Stomach (tissue), 9 donors: Measurements from ENCODE around the gene MAN1A1. TPM values are rescaled to one million over a fixed set of nuclear protein-coding genes. Genes with fewer than 3 reads are reported as not detected.

Experiments
- DNase-seq, 2 donors: peaks; one replicate each; pipeline versions ENCODE4 v3.0.0 to v3.0.0-alpha.2; 2013 to 2019
- H3K27ac ChIP-seq, 5 donors: fragments of 200-600 bp in 4 of 5; sonication (generic) in 4 of 5; one replicate each; pipeline ENCODE4 v1.5.1; 2013 to 2019; ENCODE audit warnings: mild to moderate bottlenecking in 1 of 5, moderate library complexity in 1 of 5
- H3K27me3 ChIP-seq, 3 donors: fragments of 200-600 bp; sonication (generic); one replicate each; pipeline ENCODE4 v1.5.1; 2017 to 2019; ENCODE audit warnings: mixed run types in 1 of 3
- H3K36me3 ChIP-seq, 4 donors: fragments of 200-600 bp; sonication (generic); 1 replicate in 3 of 4; 2 replicates in 1 of 4; pipeline ENCODE4 v1.5.1; 2016 to 2019
- H3K4me1 ChIP-seq, 4 donors: fragments of 200-600 bp; sonication (generic); one replicate each; pipeline ENCODE4 v1.5.1; 2016 to 2019
- H3K4me3 ChIP-seq, 4 donors: fragments of 200-600 bp; sonication (generic) in 3 of 4; one replicate each; pipeline ENCODE4 v1.5.1; 2016 to 2019; ENCODE audit warnings: mild to moderate bottlenecking in 1 of 4
- H3K9me3 ChIP-seq, 4 donors: fragments of 200-600 bp; sonication (generic); one replicate each; pipeline ENCODE4 v1.5.1; 2016 to 2019
- EP300 ChIP-seq: sonication (generic); formaldehyde crosslinking; IDR thresholded peaks from one replicate; pipeline ENCODE4 v1.6.1; 2017; ENCODE audit warnings: antibody characterized with exemption
- POLR2A ChIP-seq, 4 donors: fragments of 450-650 bp; IDR thresholded peaks; one replicate each; pipeline ENCODE4 v1.6.1; 2016; ENCODE audit warnings: antibody characterized with exemption in 4 of 4, control low read depth in 2 of 4, mild to moderate bottlenecking in 1 of 4, moderate library complexity in 1 of 4
- POLR2AphosphoS5 ChIP-seq, 3 donors: sonication (generic); formaldehyde crosslinking; IDR thresholded peaks; one replicate each; pipeline ENCODE4 v1.6.1; 2016; ENCODE audit warnings: antibody characterized with exemption in 3 of 3
- WGBS, 5 donors: extraction: QIAGEN DNeasy Blood & Tissue Kit in 3 of 5; methylation state at CpG; one replicate each; pipeline versions ENCODE4 v1.1.5 to v1.1.7; 2013 to 2018; 5-methylcytosine and 5-hydroxymethylcytosine counted together
- intact Hi-C: fragments of 100-400 bp; cut with DNase I; formaldehyde crosslinking; loops from one replicate; pipeline ENCODE4 v1.15.1; 2023; ENCODE audit warnings: low total_unique reads
- polyA plus RNA-seq, 3 donors: library from polyadenylated mRNA; stranded (reverse); fragments of 200-250 nt; gene quantifications; one replicate each; pipeline ENCODE4 v1.2.3, GENCODE V29; 2013
- total RNA-seq, 5 donors: library from RNA; depleted of rRNA; stranded (reverse); fragments of >200 nt; gene quantifications; one replicate each; pipeline versions ENCODE4 v1.1.0 to v1.2.3, GENCODE V29; 2014 to 2016
- TF ChIP-seq, protein P1 (sequence below), 7 experiments: fragments of 450-650 bp in 4 of 7; fragments of 200-600 bp in 3 of 7; sonication (generic) in 3 of 7; IDR thresholded peaks; one replicate each; pipeline ENCODE4 v1.5.1; 2016 to 2019; ENCODE audit warnings: antibody characterized with exemption in 7 of 7, control low read depth in 2 of 7, mild to moderate bottlenecking in 1 of 7
- donor health status: healthy with polysubstance abuse.
- donor health status: Bipolar disorder and iron deficiency.
- donor health status: healthy.

The MAN1A1 gene
- total and polyA plus RNA-seq, 8 donors: 8.0 to 132 (median 47.9) TPM

DNA sequence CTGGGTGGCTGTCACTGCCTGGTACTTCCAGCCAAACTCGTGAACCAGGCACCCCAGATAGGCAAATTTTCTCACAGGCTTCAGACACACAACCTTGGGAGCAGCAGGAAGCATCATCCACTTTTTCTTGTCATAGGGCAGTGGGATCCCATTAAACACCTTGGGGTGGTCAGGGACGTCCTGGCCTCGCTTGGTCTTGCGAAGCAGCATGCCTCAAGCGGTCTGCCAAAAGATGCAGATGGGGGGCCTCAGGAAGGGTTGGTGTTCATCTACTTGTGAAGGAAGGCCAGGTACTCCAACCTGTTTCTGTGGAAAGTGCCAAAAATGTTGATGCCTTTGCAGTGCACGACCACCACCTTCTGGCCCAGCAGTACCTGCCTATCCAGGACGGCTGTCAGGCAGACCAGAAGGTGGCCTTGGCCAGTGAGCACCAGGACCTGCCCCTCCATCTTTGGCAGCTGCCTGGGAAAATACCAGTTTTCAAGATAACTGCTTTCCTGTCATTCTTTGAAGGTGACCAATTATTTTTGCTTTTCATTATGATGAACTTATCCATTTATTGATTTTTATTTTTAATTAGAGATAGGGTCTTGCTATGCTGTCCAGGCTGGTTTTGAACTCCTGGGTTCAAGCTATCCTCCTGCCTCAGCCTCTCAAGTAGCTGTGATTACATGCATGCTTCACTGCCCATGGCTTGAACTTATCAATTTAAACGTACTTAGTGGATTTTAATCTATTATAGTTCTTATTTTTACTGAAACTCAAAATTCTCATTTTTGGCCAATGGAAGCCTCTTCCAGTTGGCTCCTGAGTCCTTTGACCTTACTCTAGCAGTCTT, 80.1 kb downstream of the MAN1A1 start:
- DNase-seq: no peak
- Histone ChIP-seq H3K27ac (no peak overlapping the region), H3K4me3 (no peak overlapping the region), H3K27me3 (no peaks in the 10 kb centered on the region), H3K4me1 (peaks cover 0 to 19% (median 4%) of the 10 kb centered on the region in 4 donors), H3K36me3 (peaks cover 0 to 20% (median 12%) of the 10 kb centered on the region in 4 donors), H3K9me3 (peaks cover 0 to 11% (median 6%) of the 10 kb centered on the region in 4 donors)
- WGBS, 5 donors: 85 to 92% (median 88%) methylated on average over 5 to 8 of the region's 8 CpGs
- intact Hi-C loops: no loop called here
- no peak for TF ChIP-seq POLR2AphosphoS5 (IDR thresholded peaks at IDR 0.05)
- TF ChIP-seq POLR2A (IDR thresholded peaks at IDR 0.05): no peak
- TF ChIP-seq EP300: no peak
- TF ChIP-seq, protein P1, sequence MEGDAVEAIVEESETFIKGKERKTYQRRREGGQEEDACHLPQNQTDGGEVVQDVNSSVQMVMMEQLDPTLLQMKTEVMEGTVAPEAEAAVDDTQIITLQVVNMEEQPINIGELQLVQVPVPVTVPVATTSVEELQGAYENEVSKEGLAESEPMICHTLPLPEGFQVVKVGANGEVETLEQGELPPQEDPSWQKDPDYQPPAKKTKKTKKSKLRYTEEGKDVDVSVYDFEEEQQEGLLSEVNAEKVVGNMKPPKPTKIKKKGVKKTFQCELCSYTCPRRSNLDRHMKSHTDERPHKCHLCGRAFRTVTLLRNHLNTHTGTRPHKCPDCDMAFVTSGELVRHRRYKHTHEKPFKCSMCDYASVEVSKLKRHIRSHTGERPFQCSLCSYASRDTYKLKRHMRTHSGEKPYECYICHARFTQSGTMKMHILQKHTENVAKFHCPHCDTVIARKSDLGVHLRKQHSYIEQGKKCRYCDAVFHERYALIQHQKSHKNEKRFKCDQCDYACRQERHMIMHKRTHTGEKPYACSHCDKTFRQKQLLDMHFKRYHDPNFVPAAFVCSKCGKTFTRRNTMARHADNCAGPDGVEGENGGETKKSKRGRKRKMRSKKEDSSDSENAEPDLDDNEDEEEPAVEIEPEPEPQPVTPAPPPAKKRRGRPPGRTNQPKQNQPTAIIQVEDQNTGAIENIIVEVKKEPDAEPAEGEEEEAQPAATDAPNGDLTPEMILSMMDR (IDR thresholded peaks at IDR 0.05): no peak

DNA sequence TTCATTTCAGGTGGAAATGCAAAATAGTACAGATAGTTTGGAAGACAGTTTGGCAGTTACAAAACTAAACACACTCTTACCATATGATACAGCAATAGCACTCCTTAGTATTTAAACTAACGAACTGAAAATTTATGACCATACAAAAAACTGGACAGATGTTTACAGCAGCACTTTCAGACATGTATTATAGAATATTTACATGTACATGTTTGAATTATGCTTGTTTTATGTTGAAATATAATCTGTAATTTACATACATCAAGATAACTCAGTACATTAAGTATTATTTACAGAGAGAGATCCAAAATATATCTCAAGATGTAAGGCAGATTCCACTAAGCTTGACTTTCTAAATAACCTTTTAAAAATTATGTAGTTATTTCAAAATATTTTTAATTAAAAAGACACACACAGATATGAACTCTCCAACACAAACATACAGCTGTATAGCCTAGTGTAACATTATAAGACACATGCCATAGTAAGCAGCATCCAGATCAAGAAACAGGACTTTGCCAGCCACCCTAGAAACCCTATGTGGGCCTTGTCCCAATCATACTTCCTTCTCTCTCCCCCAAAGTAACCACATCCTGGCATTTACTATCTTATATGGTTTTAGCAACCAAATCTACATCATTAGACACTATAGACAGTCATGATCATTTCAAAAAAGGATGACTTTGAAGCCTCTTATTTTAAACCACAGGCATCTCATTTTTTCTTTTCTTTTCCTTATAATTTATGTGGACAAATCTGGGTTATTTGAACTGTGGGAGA, 82.2 kb downstream of the MAN1A1 start:
- intact Hi-C loops: no loop called here
- H3K36me3 ChIP-seq: peaks cover 0 to 20% (median 12%) of the 10 kb centered on the region in 4 donors
- no peak for TF ChIP-seq EP300
- TF ChIP-seq, protein P1 (IDR thresholded peaks at IDR 0.05): no peak
- TF ChIP-seq POLR2A (IDR thresholded peaks at IDR 0.05): no peak
- TF ChIP-seq POLR2AphosphoS5 (IDR thresholded peaks at IDR 0.05): no peak
- no peak overlapping the region for H3K27ac ChIP-seq
- peaks cover 0 to 11% (median 6%) of the 10 kb centered on the region in 4 donors for H3K9me3 ChIP-seq
- no peak overlapping the region for H3K4me3 ChIP-seq
- no peaks in the 10 kb centered on the region for H3K27me3 ChIP-seq
- DNase-seq: no peak
- 81 to 95% (median 87%) methylated on average over 1 of the region's 1 CpG for WGBS, 5 donors
- peaks cover 0 to 22% (median 4%) of the 10 kb centered on the region in 4 donors for H3K4me1 ChIP-seq

DNA sequence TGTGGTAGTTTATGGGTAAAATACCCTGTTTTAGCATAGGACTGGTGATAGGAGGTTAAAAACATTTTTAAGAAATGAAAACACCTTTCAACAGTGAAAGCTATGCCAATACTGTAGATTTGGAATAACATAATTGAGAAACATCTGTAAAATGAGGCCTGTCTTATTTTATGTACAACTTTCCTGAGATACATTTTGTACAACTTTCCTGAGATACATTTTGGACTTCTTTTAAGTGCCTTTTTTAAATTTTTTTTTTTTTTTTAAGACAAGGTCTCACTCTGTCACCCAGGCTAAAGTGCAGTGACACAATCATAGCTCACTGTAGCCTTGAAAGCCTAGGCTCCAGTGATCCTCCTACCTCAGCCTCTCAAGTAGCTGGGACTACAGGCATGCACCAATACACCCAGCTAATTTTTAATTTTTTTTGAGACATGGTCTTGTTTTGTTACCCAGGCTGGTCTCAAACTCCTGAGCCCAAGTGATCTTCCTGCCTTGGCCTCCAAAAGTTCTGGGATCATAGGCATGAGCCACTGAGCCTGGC, 84.6 kb downstream of the MAN1A1 start:
- no peaks in the 10 kb centered on the region for H3K9me3 ChIP-seq
- no peaks in the 10 kb centered on the region for H3K27me3 ChIP-seq
- peaks cover 0 to 13% (median 12%) of the 10 kb centered on the region in 4 donors for H3K36me3 ChIP-seq
- intact Hi-C loops: no loop called here
- H3K27ac ChIP-seq: no peak overlapping the region
- TF ChIP-seq, protein P1 (IDR thresholded peaks at IDR 0.05): no peak
- TF ChIP-seq POLR2A (IDR thresholded peaks at IDR 0.05): no peak
- no peak for TF ChIP-seq POLR2AphosphoS5 (IDR thresholded peaks at IDR 0.05)
- no peak for TF ChIP-seq EP300
- DNase-seq: no peak
- H3K4me3 ChIP-seq: no peak overlapping the region
- H3K4me1 ChIP-seq: peaks cover 0 to 29% (median 11%) of the 10 kb centered on the region in 4 donors

DNA sequence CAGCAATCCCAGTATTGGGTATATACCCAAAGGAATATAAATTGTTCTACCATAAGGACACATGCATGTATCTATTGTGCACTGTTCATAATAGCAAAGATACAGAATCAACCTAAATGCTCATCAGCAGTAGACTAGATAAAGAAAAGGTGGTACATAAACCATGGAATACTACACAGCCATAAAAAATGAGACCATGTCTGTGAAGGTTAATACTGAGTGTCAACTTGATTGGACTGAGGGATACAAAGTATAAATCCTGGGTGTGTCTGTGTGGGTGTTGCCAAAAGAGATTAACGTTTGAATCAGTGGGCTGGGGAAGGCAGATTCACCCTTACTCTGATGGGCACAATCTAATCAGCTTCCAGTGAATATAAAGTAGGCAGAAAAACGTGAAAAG, 86.9 kb downstream of the MAN1A1 start:
- intact Hi-C loops: no loop called here
- TF ChIP-seq EP300 (no peak), POLR2A (IDR thresholded peaks at IDR 0.05) (no peak), POLR2AphosphoS5 (IDR thresholded peaks at IDR 0.05) (no peak)
- TF ChIP-seq, protein P1 (IDR thresholded peaks at IDR 0.05): no peak
- Histone ChIP-seq H3K4me3 (no peak overlapping the region), H3K36me3 (no peaks in the 10 kb centered on the region), H3K27me3 (no peaks in the 10 kb centered on the region), H3K9me3 (no peaks in the 10 kb centered on the region), H3K4me1 (peaks cover 0 to 30% (median 11%) of the 10 kb centered on the region in 4 donors), H3K27ac (peak overlapping the region in 1 of 5 donors; percentile 63)
- 18 to 58% (median 38%) methylated on average over 2 of the region's 2 CpGs for WGBS, 5 donors
- no peak for DNase-seq
